Osteoblast (primary cell): ENCODE data around the gene CDH4. TPM values are rescaled to one million over a fixed set of nuclear protein-coding genes. Genes with fewer than 3 reads are reported as not detected.

ENCODE experiments used
- DNase-seq: peaks from one replicate; pipeline ENCODE4 v3.0.0; 2011; ENCODE audit warnings: low spot score, mixed read lengths; ENCODE audit not compliant: insufficient read length; ENCODE audit errors: missing footprints
- H2AFZ ChIP-seq: 2 replicates; pipeline ENCODE4 v1.6.0; 2011; ENCODE audit warnings: mild to moderate bottlenecking, low read length
- H3K27ac ChIP-seq: 2 replicates; pipeline ENCODE4 v1.5.1; 2011; ENCODE audit warnings: mild to moderate bottlenecking, low read depth, low read length, moderate library complexity
- H3K27me3 ChIP-seq: 2 replicates; pipeline ENCODE4 v1.6.0; 2012; ENCODE audit warnings: mild to moderate bottlenecking, control low read depth, inconsistent platforms, low read length, moderate library complexity; ENCODE audit not compliant: insufficient read depth
- H3K36me3 ChIP-seq: 2 replicates; pipeline ENCODE4 v1.5.1; 2011; ENCODE audit warnings: mild to moderate bottlenecking, low read length, control low read depth, moderate library complexity; ENCODE audit not compliant: insufficient read depth
- H3K4me1 ChIP-seq: 2 replicates; pipeline ENCODE4 v1.5.1; 2011; ENCODE audit warnings: mild to moderate bottlenecking, low read length, control low read depth, moderate library complexity; ENCODE audit not compliant: insufficient read depth
- H3K4me2 ChIP-seq: 2 replicates; pipeline ENCODE4 v1.6.0; 2011; ENCODE audit warnings: mild to moderate bottlenecking, low read length; ENCODE audit not compliant: insufficient read depth
- H3K4me3 ChIP-seq: fragments of 200-600 bp; sonication (generic); 3 replicates; pipeline ENCODE4 v1.5.1; 2012; ENCODE audit warnings: mild to moderate bottlenecking, low read length, inconsistent platforms; ENCODE audit not compliant: insufficient read depth
- H3K79me2 ChIP-seq: 2 replicates; pipeline ENCODE4 v1.6.0; 2012; ENCODE audit warnings: mild to moderate bottlenecking, low read length, control low read depth, inconsistent platforms; ENCODE audit not compliant: insufficient read depth
- H3K9me3 ChIP-seq: 2 replicates; pipeline ENCODE4 v1.5.1; 2011; ENCODE audit warnings: low read depth, low read length, control low read depth
- H4K20me1 ChIP-seq: 2 replicates; pipeline ENCODE4 v1.6.0; 2012; ENCODE audit warnings: mild to moderate bottlenecking, low read length, control low read depth; ENCODE audit not compliant: insufficient read depth
- total RNA-seq: library from RNA; depleted of rRNA; stranded (reverse); fragments of >200 nt; gene quantifications from 2 replicates; pipeline ENCODE4 v1.2.3, GENCODE V29; 2012
- TF ChIP-seq, protein P1 (sequence below): IDR thresholded peaks from 2 replicates; pipeline ENCODE4 v1.5.1; 2011; ENCODE audit warnings: mild to moderate bottlenecking, low read depth, low read length, moderate library complexity; ENCODE audit errors: extremely low read depth

CDH4 gene
- total RNA-seq, 1 donor = 1.1 TPM

DNA sequence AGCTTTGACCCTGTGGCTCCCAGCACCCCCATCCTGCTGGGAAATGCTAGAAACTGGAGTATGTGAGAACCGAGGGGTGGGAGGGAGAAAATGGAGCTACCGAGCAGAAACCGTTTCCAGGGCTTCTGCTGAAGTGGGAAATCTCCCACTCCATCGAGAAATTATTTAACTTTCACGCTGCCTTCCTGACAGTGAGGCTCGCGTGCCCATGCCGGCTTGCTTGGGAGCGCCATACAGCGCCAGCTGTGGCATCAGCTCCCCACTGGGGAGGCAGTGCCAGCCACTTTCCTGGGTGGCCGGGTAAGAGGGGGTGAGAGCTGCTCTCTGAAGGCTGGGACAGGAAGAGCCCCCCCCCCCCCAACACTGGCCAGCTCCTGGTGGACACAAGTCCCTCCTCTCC, 544.7 kb downstream of the CDH4 start:
- Histone ChIP-seq H3K36me3 (no peaks in the 10 kb centered on the region), H3K9me3 (no peaks in the 10 kb centered on the region), H3K79me2 (no peaks in the 10 kb centered on the region), H3K27ac (no peak overlapping the region), H3K4me1 (no peaks in the 10 kb centered on the region), H3K4me2 (no peak overlapping the region), H4K20me1 (no peaks in the 10 kb centered on the region), H3K27me3 (no peaks in the 10 kb centered on the region), H2AFZ (no peak overlapping the region), H3K4me3 (no peak overlapping the region)
- no peak for DNase-seq
- TF ChIP-seq, protein P1, sequence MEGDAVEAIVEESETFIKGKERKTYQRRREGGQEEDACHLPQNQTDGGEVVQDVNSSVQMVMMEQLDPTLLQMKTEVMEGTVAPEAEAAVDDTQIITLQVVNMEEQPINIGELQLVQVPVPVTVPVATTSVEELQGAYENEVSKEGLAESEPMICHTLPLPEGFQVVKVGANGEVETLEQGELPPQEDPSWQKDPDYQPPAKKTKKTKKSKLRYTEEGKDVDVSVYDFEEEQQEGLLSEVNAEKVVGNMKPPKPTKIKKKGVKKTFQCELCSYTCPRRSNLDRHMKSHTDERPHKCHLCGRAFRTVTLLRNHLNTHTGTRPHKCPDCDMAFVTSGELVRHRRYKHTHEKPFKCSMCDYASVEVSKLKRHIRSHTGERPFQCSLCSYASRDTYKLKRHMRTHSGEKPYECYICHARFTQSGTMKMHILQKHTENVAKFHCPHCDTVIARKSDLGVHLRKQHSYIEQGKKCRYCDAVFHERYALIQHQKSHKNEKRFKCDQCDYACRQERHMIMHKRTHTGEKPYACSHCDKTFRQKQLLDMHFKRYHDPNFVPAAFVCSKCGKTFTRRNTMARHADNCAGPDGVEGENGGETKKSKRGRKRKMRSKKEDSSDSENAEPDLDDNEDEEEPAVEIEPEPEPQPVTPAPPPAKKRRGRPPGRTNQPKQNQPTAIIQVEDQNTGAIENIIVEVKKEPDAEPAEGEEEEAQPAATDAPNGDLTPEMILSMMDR = no peak

DNA sequence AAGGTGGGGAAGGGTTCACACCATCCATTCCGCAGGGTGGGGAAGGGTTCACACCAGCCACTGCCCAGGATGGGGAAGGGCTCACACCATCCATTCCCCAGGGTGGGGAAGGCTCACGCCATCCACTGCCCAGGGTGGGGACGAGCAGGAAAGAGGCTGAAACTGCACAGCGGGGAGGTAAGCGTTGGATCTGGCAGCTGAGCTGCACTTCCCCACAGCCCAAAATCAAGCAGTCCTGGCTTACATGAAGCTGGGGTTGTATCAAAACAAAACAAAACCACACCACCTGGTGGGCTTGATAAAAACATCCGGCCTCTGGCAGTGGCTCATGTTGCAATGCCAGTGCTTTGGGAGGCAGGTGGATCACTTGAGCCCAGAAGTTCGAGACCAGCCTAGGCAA, 545.1 kb downstream of the CDH4 start:
- H3K9me3 ChIP-seq = no peaks in the 10 kb centered on the region
- TF ChIP-seq, protein P1 = no peak
- no peak overlapping the region for H3K4me2 ChIP-seq
- H3K36me3 ChIP-seq = no peaks in the 10 kb centered on the region
- no peak overlapping the region for H2AFZ ChIP-seq
- no peaks in the 10 kb centered on the region for H4K20me1 ChIP-seq
- no peaks in the 10 kb centered on the region for H3K79me2 ChIP-seq
- H3K4me1 ChIP-seq = no peaks in the 10 kb centered on the region
- no peak for DNase-seq
- no peak overlapping the region for H3K27ac ChIP-seq
- H3K4me3 ChIP-seq = no peak overlapping the region
- no peaks in the 10 kb centered on the region for H3K27me3 ChIP-seq

DNA sequence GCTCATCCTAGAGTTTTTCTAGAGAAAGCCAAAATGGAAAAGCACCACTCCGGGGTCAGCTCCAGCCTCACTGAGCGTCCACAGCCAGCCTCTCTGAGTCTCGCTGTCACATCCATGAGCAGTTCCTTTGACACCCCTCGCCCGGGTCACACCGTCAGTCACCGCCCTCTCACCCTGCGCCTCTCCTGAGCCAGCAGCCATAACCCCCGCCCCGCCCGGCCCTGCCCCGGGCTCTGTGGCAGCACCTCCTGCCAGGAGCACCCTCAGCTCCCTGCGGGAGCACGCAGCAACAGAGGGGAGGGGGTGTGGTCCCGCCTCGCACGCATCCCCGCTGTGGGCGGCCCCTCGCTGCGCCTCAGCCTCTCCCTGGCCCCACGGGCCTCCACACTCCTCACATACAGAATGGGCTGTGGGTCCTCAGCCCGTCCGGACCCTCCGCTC, 545.9 kb downstream of the CDH4 start:
- peak; percentile 67 for DNase-seq
- H3K9me3 ChIP-seq = no peaks in the 10 kb centered on the region
- no peak overlapping the region for H3K27ac ChIP-seq
- no peaks in the 10 kb centered on the region for H3K79me2 ChIP-seq
- no peaks in the 10 kb centered on the region for H4K20me1 ChIP-seq
- H3K4me3 ChIP-seq = no peak overlapping the region
- H3K27me3 ChIP-seq = peaks cover 6% of the 10 kb centered on the region
- no peak overlapping the region for H3K4me2 ChIP-seq
- H2AFZ ChIP-seq = no peak overlapping the region
- TF ChIP-seq, protein P1 = no peak
- no peaks in the 10 kb centered on the region for H3K4me1 ChIP-seq
- no peaks in the 10 kb centered on the region for H3K36me3 ChIP-seq

DNA sequence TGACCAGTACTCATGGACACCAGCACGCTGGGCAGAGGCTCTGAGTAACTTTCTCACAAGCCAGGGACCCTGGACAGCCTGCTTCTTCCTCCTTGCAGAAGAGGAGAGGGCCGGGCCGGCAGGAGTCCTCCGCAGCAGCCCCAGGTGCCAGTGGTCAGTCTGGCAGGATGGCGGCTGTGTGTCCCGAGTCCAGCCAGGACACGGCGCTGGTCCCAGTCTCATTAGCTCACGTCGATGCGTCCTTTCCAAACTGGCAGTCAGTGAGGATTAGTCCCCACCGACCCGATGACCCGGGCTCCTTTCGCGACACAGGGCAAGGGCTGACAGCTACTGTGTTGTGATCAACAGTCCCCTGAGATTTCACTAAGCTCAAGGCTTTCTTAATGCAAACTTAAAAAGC, 546.6 kb downstream of the CDH4 start:
- Histone ChIP-seq H3K79me2 (no peaks in the 10 kb centered on the region), H3K36me3 (no peaks in the 10 kb centered on the region), H2AFZ (no peak overlapping the region), H4K20me1 (no peaks in the 10 kb centered on the region), H3K4me2 (no peak overlapping the region), H3K27ac (no peak overlapping the region), H3K4me1 (no peaks in the 10 kb centered on the region), H3K27me3 (peaks cover 10% of the 10 kb centered on the region), H3K4me3 (no peak overlapping the region), H3K9me3 (no peaks in the 10 kb centered on the region)
- peak; percentile 43 for DNase-seq
- TF ChIP-seq, protein P1 = no peak
